Astrocyte (in vitro differentiated cells and primary cell): ENCODE data around the gene EEF1AKMT3.

ENCODE experiments used
- EZH2 ChIP-seq: IDR thresholded peaks from 2 replicates; pipeline ENCODE4 v1.6.1; 2012; ENCODE audit warnings: mild to moderate bottlenecking, low read length, inconsistent platforms; ENCODE audit not compliant: insufficient read depth
- TF ChIP-seq, protein P1 (sequence below): IDR thresholded peaks from 2 replicates; pipeline ENCODE4 v1.5.1; 2011; ENCODE audit warnings: low read depth, mild to moderate bottlenecking, inconsistent platforms, low read length, moderate library complexity; ENCODE audit not compliant: insufficient read depth

DNA sequence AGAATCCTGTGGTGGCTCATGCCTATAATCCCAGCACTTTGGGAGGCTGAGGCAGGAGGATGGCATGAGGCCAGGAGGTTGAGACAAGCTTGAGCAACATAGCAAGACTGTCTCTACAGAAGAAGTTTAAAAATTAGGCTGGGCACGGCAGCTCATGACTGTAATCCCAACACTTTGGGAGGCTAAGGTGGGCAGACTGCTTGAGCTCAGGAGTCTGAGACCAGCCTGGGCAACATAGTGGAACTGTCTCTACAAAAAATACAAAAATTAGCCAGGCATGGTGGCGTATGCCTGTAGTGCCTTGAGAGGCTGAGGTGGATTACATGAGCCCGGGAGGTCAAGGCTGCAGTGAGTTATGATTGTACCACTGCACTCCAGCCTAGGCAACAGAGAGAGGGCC is 4.5 kb upstream of the EEF1AKMT3 start:
- TF ChIP-seq, protein P1, sequence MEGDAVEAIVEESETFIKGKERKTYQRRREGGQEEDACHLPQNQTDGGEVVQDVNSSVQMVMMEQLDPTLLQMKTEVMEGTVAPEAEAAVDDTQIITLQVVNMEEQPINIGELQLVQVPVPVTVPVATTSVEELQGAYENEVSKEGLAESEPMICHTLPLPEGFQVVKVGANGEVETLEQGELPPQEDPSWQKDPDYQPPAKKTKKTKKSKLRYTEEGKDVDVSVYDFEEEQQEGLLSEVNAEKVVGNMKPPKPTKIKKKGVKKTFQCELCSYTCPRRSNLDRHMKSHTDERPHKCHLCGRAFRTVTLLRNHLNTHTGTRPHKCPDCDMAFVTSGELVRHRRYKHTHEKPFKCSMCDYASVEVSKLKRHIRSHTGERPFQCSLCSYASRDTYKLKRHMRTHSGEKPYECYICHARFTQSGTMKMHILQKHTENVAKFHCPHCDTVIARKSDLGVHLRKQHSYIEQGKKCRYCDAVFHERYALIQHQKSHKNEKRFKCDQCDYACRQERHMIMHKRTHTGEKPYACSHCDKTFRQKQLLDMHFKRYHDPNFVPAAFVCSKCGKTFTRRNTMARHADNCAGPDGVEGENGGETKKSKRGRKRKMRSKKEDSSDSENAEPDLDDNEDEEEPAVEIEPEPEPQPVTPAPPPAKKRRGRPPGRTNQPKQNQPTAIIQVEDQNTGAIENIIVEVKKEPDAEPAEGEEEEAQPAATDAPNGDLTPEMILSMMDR = no peak
- no peak for TF ChIP-seq EZH2
